Amniotic stem cell (primary cell): ENCODE measurements around the gene ANKS1B.
"Not testable (repeated sequence)": the region's sequence is repeated elsewhere in the genome, so short reads cannot be mapped to it uniquely, and the experiment has no call there.

Source experiments
- DNase-seq: peaks from one replicate; lab custom pipeline; 2025; lab: John Stamatoyannopoulos, UW

Gene ANKS1B

DNA sequence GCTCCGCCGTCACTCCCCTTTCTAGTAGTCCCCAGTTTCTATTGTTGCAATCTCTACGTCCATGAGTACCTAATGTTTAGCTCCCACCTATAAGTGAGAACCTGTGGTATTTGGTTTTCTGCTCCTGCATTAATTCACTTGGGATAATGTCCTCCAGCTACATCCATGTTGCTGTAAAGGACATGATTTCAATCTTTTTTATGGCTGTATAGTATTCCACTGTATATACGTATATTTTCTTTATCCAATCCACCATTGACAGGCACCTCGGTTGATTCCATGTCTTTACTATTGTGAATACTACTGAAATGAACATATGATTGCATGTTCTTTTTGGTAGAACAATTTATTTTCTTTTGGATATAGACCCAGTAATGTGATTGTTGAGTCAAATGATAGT is 114.7 kb downstream of the ANKS1B start:
- DNase-seq: no peak

GRCh38 chr12:99861731-99862130 is 123.0 kb downstream of the ANKS1B start:
- DNase-seq: no peak

GRCh38 chr12:99859126-99859525 is 125.6 kb downstream of the ANKS1B start:
- DNase-seq: no peak

GRCh38 chr12:99852666-99853065 is 132.1 kb downstream of the ANKS1B start:
- DNase-seq: no peak

- DNase-seq: no peak
These were observed 136.8 kb downstream of the ANKS1B start for GRCh38 chr12:99847936-99848335.

- DNase-seq: no peak
These were observed 150.0 kb downstream of the ANKS1B start for GRCh38 chr12:99834710-99835109.

DNA sequence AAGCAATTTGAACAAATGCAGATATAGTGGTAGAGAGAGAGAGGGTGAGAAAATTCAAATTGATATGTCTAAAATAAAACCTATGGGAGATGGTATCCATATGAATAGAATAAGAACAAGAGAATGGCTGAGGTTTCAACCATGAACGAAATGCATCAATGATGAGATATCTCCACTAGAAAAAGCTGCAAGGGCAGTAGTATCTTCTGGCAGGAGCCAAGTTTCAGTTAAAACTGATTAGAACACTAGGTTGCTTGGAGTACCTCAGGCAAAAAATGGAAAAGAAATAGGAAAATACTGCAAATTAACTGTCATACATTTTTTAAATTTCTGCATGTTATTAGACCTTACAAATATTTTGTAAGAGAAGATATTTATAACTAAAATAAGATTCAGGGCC is 151.3 kb downstream of the ANKS1B start:
- DNase-seq: no peak

- no peak for DNase-seq
These were observed 159.7 kb downstream of the ANKS1B start for GRCh38 chr12:99824900-99825542.

DNA sequence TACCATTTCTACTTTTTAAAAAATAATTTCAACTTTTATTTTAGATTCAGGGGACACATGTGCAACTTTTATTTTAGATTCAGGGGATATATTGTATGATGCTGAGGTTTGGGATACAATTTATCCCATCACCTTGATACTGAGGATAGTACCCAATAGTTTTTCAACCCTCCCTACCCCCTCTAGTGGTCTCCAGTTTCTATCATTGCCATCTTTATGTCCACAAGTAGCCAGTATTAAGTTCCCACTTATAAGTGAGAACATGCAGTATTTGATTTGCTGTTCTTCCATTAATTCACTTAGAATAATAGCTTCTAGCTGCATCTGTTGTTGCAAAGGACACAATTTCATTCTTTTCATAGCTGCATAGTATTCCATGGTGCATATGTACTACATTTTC is 162.5 kb downstream of the ANKS1B start:
- DNase-seq: no peak

DNA sequence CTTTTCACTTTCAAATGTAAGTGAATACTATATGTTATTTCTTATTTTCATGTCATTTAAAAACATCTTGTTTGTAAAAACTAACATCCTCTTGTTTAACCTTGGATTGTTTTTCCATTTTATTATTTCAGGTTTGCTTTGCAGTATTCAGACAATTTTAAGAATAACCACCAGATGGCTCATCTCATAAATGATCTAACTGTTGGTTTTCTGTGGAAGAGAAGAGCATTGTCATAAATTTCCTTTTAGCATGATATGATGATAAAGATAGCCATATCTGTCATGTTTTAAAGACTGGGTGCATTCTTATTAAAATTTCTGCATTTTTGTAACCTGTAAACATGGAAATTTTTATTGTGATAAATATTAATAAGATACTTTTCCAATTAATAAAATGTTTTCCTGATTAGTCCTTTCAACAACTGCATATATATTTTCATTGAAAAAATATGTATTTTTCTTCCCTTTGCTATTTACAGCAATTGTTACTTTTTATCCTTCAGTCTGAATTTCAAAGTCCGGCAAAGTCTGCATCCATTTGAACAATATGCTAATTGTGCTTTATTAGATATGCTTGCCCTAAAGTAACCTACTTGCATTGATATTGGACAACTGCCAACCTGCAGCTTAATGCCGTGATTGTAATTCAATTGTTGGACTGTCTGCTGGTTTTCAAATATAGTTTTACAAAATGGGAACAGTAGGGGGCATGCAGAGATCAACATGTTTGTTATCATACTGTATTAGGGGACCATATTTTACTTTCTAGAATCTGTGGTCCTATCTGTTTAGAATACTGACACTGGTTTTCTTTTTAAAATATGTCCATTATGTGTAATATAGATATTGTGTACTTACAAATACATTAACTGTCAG is 173.8 kb downstream of the ANKS1B start:
- DNase-seq: peak; percentile 35

GRCh38 chr12:99809909-99810308 is 174.8 kb downstream of the ANKS1B start:
- no peak for DNase-seq

- no peak for DNase-seq
These were observed 178.4 kb downstream of the ANKS1B start for GRCh38 chr12:99806304-99806703.

GRCh38 chr12:99804715-99805114 is 180.0 kb downstream of the ANKS1B start:
- no peak for DNase-seq

DNA sequence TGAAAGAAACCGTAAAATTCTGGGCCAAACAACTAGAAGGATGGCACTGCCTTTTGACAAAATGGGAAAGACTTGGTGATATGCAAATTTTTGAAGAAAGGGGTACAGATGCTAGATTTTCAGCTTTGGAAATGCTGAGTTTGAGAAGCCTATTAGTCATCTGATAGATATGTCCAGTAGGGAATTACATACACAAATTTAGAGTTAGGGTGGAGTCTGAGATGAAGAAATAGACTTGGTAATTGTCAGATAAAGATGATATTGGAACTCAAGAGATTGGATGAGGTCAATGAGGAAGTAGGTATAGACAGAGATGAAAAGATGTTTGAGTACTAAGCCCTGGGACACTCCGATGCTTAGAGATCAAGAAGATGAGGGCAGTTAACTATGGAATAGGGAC is 184.1 kb downstream of the ANKS1B start:
- DNase-seq: no peak

- not testable (repeated sequence) for DNase-seq
These were observed 186.8 kb downstream of the ANKS1B start for GRCh38 chr12:99797931-99798330.

- DNase-seq: no peak
These were observed 201.3 kb downstream of the ANKS1B start for GRCh38 chr12:99783421-99783820.

DNA sequence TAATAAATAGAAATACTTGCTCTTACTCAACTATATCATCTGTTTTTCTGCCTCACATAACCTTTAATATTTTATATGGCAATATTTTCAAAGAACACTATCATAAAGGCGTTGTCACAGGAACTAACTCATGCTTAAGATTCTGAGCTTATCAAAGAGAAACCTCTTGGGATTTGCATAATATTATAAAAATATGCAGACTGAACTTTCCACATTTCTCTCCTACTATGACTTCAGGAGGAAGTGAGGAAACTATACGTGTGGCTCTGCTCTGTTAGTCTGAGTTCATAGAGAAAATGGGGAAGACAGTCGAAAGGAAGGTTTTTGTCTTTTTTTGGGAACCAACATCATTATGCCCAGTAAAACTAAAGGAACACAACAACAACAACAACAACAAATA is 212.5 kb downstream of the ANKS1B start:
- DNase-seq: no peak

DNA sequence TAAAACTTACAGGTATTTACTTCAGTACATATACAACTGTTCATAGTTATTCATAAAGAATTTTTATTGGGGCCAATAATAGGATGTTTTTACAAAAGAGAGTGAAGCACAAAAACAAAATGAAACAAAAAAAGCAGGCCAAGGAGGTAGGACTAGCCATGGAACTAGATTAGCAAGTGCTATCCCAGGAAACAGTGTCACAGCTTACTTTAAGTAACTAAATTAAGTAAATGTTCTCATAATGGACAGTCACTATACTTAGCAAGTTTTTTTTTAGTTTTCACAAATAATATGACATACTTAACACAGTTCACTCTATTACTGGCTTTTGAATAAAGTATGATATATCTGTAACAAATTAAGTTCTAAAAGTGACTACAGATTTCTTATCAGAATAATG is 213.1 kb downstream of the ANKS1B start:
- no peak for DNase-seq

DNA sequence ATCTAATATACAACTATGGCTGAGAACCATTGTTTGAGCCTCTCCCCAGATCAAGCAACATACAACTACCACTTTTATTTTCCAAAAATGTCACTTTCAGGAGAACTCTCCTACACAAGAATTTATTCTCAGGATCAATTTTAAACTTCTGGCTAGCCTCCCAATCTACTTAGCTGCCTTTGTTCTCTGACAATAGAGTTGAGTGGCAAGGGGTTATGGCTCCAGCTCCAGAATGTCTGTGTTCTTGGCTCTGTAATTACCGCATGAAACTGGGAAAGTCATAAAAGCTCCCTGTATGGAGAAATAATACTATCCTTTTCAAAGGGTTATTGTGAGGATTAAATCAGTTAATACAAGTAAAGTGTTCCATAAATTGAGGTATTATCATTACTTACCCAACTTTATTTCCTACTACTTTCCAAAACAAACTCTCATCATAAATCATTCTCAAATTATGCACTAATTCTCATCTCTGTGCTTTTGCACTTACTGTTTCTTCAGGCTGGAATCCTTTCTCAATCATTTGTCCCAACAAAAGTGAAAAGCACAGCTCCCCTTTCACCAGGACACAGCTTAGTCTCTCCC is 215.2 kb downstream of the ANKS1B start:
- DNase-seq: no peak

GRCh38 chr12:99768758-99769157 is 216.0 kb downstream of the ANKS1B start:
- DNase-seq: no peak

DNA sequence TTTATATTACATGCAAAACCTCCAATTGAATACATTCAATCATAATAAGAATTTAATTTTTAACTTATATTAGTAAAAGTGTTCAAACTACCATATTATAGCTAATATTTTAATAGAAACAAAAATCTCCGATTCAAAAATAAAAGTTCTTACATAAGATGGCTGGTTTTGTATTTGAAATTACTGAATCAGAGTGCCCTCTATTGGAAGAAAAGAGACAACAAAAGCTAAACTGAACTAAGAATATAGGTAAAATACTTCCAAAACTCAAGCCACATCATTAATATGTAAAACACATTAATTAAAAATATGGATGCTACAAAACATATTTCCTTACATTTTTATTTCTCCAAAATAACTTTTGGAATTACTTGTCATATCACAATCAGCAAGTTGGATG is 216.9 kb downstream of the ANKS1B start:
- no peak for DNase-seq

- no peak for DNase-seq
These were observed 218.3 kb downstream of the ANKS1B start for GRCh38 chr12:99766408-99766807.

DNA sequence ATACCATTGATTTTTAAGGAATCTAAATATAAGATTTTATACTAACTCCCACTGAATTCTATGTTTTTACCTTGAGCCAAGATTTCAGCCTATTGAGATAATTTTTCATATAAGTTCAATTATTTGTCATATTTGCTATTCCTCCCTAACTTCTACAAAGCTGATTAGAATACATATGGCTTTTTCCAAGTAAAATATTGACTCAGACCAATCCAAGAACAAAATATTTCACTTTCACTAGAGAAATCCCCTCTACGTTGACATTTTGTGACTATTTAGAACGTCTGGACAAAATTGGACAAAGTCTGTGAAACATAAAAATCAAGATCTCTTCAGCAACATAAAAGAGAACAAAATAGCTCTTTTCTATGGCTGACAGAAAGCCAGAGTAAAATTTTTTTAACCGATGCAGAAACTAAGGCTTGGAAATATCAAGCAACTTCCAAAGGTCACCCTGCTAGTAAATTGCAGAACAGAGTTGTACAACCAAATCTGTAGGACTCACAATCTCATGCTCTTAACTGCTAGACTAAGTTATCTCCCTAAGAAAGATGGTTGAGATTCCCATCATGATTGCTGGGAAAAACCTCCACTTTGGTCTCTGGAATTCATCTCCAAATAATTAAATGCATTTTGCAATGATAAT is 219.1 kb downstream of the ANKS1B start:
- DNase-seq: no peak
